Esophagus muscularis mucosa (tissue), 4 donors: Measurements from ENCODE around the gene CNOT2. TPM values are rescaled to one million over a fixed set of nuclear protein-coding genes. Genes with fewer than 3 reads are reported as not detected.

Experiments
- DNase-seq: peaks from one replicate; pipeline ENCODE4 v3.0.0-alpha.2; 2017; ENCODE audit errors: extremely low spot score
- H3K27ac ChIP-seq, 4 donors: fragments of 200-600 bp; sonication (generic); replicated peaks in 1 of 4; 1 replicate in 3 of 4; 2 replicates in 1 of 4; pipeline ENCODE4 v1.5.1; 2016 to 2019; ENCODE audit warnings: mild to moderate bottlenecking in 1 of 4
- H3K27me3 ChIP-seq, 4 donors: fragments of 200-600 bp; sonication (generic); one replicate each; pipeline versions ENCODE4 v1.5.1 to v1.6.0; 2016 to 2019
- H3K36me3 ChIP-seq, 4 donors: fragments of 200-600 bp; sonication (generic); one replicate each; pipeline ENCODE4 v1.5.1; 2016 to 2019
- H3K4me1 ChIP-seq, 4 donors: fragments of 200-600 bp; sonication (generic); one replicate each; pipeline ENCODE4 v1.5.1; 2016 to 2019
- H3K4me3 ChIP-seq, 4 donors: fragments of 200-600 bp; sonication (generic); 1 replicate in 2 of 4; 2 replicates in 2 of 4; pipeline ENCODE4 v1.5.1; 2016 to 2019; ENCODE audit warnings: mild to moderate bottlenecking in 4 of 4, moderate library complexity in 1 of 4
- H3K9me3 ChIP-seq, 4 donors: fragments of 200-600 bp; sonication (generic); 1 replicate in 3 of 4; 2 replicates in 1 of 4; pipeline ENCODE4 v1.5.1; 2016 to 2019
- EP300 ChIP-seq: sonication (generic); formaldehyde crosslinking; IDR thresholded peaks from one replicate; pipeline ENCODE4 v1.6.1; 2017; ENCODE audit warnings: antibody characterized with exemption
- POLR2A ChIP-seq: fragments of 450-650 bp; IDR thresholded peaks from one replicate; pipeline ENCODE4 v1.6.1; 2017; ENCODE audit warnings: antibody characterized with exemption, moderate library complexity, mild to moderate bottlenecking, low read depth
- POLR2AphosphoS5 ChIP-seq, 2 donors: sonication (generic); formaldehyde crosslinking; IDR thresholded peaks; one replicate each; pipeline ENCODE4 v1.6.1; 2017; ENCODE audit warnings: antibody characterized with exemption in 2 of 2
- WGBS: methylation state at CpG from one replicate; pipeline ENCODE4 v1.1.5; 2018; 5-methylcytosine and 5-hydroxymethylcytosine counted together
- intact Hi-C: fragments of 100-400 bp; cut with DNase I; formaldehyde crosslinking; loops from one replicate; pipeline ENCODE4 v1.15.1; 2023
- total RNA-seq, 4 donors: library from RNA; depleted of rRNA; stranded (reverse); fragments of >200 nt; gene quantifications; one replicate each; pipeline versions ENCODE4 v1.1.0 to v1.2.1, GENCODE V29; 2016
- TF ChIP-seq, protein P1 (sequence below), 3 experiments: fragments of 200-600 bp in 2 of 3; fragments of 450-650 bp in 1 of 3; sonication (generic) in 2 of 3; IDR thresholded peaks; one replicate each; pipeline ENCODE4 v1.5.1; 2017 to 2019; ENCODE audit warnings: antibody characterized with exemption in 3 of 3, mild to moderate bottlenecking in 2 of 3, moderate library complexity in 1 of 3

The CNOT2 gene
- total RNA-seq, 4 donors from 2014 or later = 55.6 to 87.6 (median 82.7) TPM

DNA sequence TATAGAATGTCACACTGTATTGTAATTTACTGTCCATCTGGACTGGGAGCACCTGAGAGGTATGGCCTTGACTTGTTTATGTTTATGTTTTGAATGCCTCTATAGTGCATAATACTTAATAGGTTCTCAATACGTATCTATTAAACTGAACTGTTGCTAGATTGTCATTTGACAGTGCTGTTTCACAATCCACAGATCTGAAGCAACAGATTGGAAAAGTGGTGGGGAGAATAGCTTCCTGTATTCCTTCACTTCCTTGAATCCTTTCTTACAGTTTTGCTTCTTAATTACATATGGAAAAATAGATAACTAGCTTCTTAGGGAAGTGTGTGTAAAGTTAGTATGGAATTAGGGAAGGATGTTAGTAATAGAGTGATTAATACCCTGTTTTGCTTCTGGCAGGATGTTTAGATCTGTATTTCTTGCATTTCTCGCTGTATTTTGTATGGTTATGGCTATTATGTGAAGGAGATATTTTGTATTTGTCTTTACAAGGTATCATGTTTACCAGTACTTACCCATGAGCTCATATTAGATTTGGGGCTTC is 4.5 kb downstream of the CNOT2 start:
- Histone ChIP-seq H3K4me1 (peaks cover 56 to 88% (median 74%) of the 10 kb centered on the region in 4 donors), H3K9me3 (no peaks in the 10 kb centered on the region), H3K36me3 (no peaks in the 10 kb centered on the region), H3K27ac (no peak overlapping the region), H3K27me3 (no peaks in the 10 kb centered on the region), H3K4me3 (no peak overlapping the region)
- no peak for DNase-seq
- TF ChIP-seq EP300 = no peak
- WGBS = 83% methylated on average over 2 of the region's 2 CpGs
- intact Hi-C loops = loop anchor here (10.0 kb wide), 2 partner anchors 117 to 327 kb away; partner anchors contain the start of gene KCNMB4

DNA sequence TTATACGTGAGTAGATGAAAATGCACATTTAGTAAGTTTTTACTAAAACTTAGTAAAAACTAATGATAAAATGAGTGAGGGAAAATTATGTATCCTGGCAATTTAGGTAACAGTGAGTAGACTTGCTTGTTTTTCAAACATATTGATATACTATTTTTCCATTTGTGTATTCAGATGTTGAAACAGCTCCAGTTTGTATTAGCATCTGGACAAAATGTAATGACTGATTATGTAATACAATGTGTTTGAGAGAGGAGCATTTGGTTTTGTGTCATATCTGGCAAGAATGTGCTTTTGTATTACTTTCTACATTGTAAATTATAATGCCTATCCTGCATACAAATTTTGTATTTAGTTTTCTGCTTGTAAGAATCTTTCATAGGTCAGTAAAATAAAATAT is 5.6 kb downstream of the CNOT2 start:
- no peak for TF ChIP-seq POLR2AphosphoS5 (IDR thresholded peaks at IDR 0.05)
- no peak for TF ChIP-seq EP300
- no peak for TF ChIP-seq POLR2A
- TF ChIP-seq, protein P1, sequence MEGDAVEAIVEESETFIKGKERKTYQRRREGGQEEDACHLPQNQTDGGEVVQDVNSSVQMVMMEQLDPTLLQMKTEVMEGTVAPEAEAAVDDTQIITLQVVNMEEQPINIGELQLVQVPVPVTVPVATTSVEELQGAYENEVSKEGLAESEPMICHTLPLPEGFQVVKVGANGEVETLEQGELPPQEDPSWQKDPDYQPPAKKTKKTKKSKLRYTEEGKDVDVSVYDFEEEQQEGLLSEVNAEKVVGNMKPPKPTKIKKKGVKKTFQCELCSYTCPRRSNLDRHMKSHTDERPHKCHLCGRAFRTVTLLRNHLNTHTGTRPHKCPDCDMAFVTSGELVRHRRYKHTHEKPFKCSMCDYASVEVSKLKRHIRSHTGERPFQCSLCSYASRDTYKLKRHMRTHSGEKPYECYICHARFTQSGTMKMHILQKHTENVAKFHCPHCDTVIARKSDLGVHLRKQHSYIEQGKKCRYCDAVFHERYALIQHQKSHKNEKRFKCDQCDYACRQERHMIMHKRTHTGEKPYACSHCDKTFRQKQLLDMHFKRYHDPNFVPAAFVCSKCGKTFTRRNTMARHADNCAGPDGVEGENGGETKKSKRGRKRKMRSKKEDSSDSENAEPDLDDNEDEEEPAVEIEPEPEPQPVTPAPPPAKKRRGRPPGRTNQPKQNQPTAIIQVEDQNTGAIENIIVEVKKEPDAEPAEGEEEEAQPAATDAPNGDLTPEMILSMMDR (IDR thresholded peaks at IDR 0.05) = no peak
- Histone ChIP-seq H3K9me3 (no peaks in the 10 kb centered on the region), H3K27me3 (no peaks in the 10 kb centered on the region), H3K4me3 (no peak overlapping the region), H3K36me3 (no peaks in the 10 kb centered on the region), H3K4me1 (peaks cover 56 to 99% (median 85%) of the 10 kb centered on the region in 4 donors), H3K27ac (no peak overlapping the region)
- intact Hi-C loops = loop anchor here (10.0 kb wide), 2 partner anchors 116 to 326 kb away; partner anchors contain the start of gene KCNMB4
- 41% methylated on average over 1 of the region's 1 CpG for WGBS
- no peak for DNase-seq

DNA sequence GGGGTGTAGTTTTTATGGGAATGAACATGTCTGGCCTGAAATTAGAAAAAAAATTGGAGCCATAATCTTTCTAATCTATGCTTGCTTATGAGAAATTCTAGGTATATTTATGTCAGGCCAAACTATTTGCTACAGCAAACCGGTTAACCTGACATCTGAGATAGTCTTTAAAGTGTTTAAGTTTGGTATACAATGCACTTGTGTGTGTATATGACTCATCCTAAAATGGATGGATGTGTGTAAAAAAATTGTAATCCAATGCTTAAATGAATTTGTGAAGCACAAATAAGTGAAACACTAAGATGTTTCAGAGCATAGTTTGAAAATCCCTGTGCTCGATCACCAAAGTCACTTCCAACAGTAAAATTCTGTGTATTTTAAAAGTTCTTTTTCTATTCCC is 6.7 kb downstream of the CNOT2 start:
- TF ChIP-seq POLR2A (no peak), POLR2AphosphoS5 (IDR thresholded peaks at IDR 0.05) (no peak), EP300 (no peak)
- TF ChIP-seq, protein P1 (IDR thresholded peaks at IDR 0.05) = no peak
- no peaks in the 10 kb centered on the region for H3K27me3 ChIP-seq
- 69% methylated on average over 2 of the region's 2 CpGs for WGBS
- H3K4me1 ChIP-seq = peaks cover 49 to 97% (median 85%) of the 10 kb centered on the region in 4 donors
- H3K9me3 ChIP-seq = no peaks in the 10 kb centered on the region
- intact Hi-C loops = loop anchor here (10.0 kb wide), 2 partner anchors 115 to 325 kb away; partner anchors contain the start of gene KCNMB4
- DNase-seq = no peak
- H3K27ac ChIP-seq = no peak overlapping the region
- H3K4me3 ChIP-seq = no peak overlapping the region
- H3K36me3 ChIP-seq = no peaks in the 10 kb centered on the region

DNA sequence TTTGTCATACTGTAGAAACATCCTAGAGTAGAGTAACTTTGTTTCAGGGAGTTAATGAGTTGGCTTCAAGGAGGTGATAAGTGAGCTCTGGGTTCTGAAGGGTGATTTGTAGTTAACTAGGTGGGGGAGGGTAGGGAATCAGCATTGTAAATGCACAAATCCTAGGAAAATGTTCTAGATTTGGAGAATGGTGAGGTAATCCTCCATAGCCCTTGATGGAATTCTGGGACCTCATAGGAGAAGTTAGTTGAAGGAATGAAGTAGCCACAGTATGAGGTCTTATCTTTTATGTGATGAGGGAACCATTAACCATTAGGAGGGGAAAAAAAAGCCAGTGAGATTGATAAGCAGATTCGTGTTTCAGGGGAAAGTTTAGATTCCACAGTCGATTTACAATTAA is 8.0 kb downstream of the CNOT2 start:
- Histone ChIP-seq H3K4me3 (no peak overlapping the region), H3K9me3 (no peaks in the 10 kb centered on the region), H3K27ac (no peak overlapping the region), H3K4me1 (peaks cover 49 to 97% (median 85%) of the 10 kb centered on the region in 4 donors), H3K36me3 (no peaks in the 10 kb centered on the region), H3K27me3 (no peaks in the 10 kb centered on the region)
- 30% methylated on average over 2 of the region's 2 CpGs for WGBS
- intact Hi-C loops = no loop called here
- TF ChIP-seq POLR2A = no peak
- TF ChIP-seq POLR2AphosphoS5 (IDR thresholded peaks at IDR 0.05) = no peak
- no peak for TF ChIP-seq EP300
- TF ChIP-seq, protein P1 (IDR thresholded peaks at IDR 0.05) = no peak
- DNase-seq = no peak

DNA sequence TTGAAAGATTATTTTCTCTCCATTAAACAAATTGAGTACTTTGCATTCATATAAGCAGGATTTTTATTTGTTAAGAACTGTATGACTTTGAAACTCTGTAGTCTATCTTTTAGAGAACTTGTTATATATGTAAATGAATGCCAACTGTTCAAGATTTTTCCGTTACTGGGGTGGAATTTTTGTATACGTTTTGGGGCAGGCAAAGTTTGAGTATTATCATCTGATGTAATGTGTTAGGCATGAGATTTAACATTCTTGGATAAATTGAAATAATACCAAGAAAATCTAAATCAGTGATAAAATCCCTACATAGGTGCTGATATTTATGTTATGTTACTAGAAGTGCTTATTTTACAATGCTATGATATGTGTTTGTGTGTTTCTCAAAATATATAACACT is 8.4 kb downstream of the CNOT2 start:
- intact Hi-C loops = no loop called here
- Histone ChIP-seq H3K36me3 (no peaks in the 10 kb centered on the region), H3K27ac (no peak overlapping the region), H3K27me3 (no peaks in the 10 kb centered on the region), H3K4me3 (no peak overlapping the region), H3K4me1 (peaks cover 44 to 97% (median 84%) of the 10 kb centered on the region in 4 donors), H3K9me3 (no peaks in the 10 kb centered on the region)
- TF ChIP-seq, protein P1 (IDR thresholded peaks at IDR 0.05) = no peak
- no peak for TF ChIP-seq POLR2AphosphoS5 (IDR thresholded peaks at IDR 0.05)
- no peak for TF ChIP-seq POLR2A
- TF ChIP-seq EP300 = no peak
- WGBS = 57% methylated on average over 2 of the region's 2 CpGs
- no peak for DNase-seq
